GM10847 (cell line): ENCODE results near the gene CUX1.

Experiments used
- POLR2A ChIP-seq: IDR thresholded peaks from 2 replicates; pipeline ENCODE4 v1.6.1; 2011; ENCODE audit not compliant: insufficient read length; ENCODE audit errors: extremely low read depth

Gene CUX1

GRCh38 chr7:102220229-102220850 is 402.9 kb downstream of the CUX1 start:
- no peak for TF ChIP-seq POLR2A

GRCh38 chr7:102220960-102221800 is 403.8 kb downstream of the CUX1 start:
- no peak for TF ChIP-seq POLR2A

- TF ChIP-seq POLR2A = no peak
Measured at GRCh38 chr7:102221961-102222360, 404.5 kb downstream of the CUX1 start.

- no peak for TF ChIP-seq POLR2A
Measured at GRCh38 chr7:102222445-102222844, 405.0 kb downstream of the CUX1 start.

GRCh38 chr7:102223184-102223583 is 405.8 kb downstream of the CUX1 start:
- TF ChIP-seq POLR2A = no peak

GRCh38 chr7:102225025-102225424 is 407.6 kb downstream of the CUX1 start:
- TF ChIP-seq POLR2A = no peak

GRCh38 chr7:102227371-102227770 is 409.9 kb downstream of the CUX1 start:
- TF ChIP-seq POLR2A = no peak

GRCh38 chr7:102228935-102229334 is 411.5 kb downstream of the CUX1 start:
- TF ChIP-seq POLR2A = no peak

GRCh38 chr7:102230593-102230992 is 413.2 kb downstream of the CUX1 start:
- TF ChIP-seq POLR2A = no peak

GRCh38 chr7:102232611-102233286 is 415.3 kb downstream of the CUX1 start:
- TF ChIP-seq POLR2A = no peak

- no peak for TF ChIP-seq POLR2A
Measured at GRCh38 chr7:102234131-102234530, 416.7 kb downstream of the CUX1 start.

GRCh38 chr7:102234801-102235550 is 417.6 kb downstream of the CUX1 start:
- TF ChIP-seq POLR2A = no peak

- no peak for TF ChIP-seq POLR2A
Measured at GRCh38 chr7:102236102-102236501, 418.7 kb downstream of the CUX1 start.

GRCh38 chr7:102236592-102237287 is 419.3 kb downstream of the CUX1 start:
- no peak for TF ChIP-seq POLR2A
